ENCODE measurements around the gene KPTN. TPM values are rescaled to one million over a fixed set of nuclear protein-coding genes. Genes with fewer than 3 reads are reported as not detected.

The KPTN gene
- total RNA-seq, 1 donor from 2014 or later, result 15.9 TPM

GRCh38 chr19:47436712-47437401 lies 47.2 kb downstream of the KPTN start:
- DNase-seq (ENCODE audit: low read depth) (no peak), FAIRE-seq (no peak)
- Histone ChIP-seq H3K27ac (ENCODE audit: low read depth, low read length) (no peak overlapping the region), H2AFZ (ENCODE audit: low read depth, low read length) (no peak overlapping the region), H3K4me1 (ENCODE audit: insufficient read depth, low read length) (no peaks in the 10 kb centered on the region), H3K36me3 (ENCODE audit: insufficient read depth, low read length) (no peaks in the 10 kb centered on the region), H4K20me1 (ENCODE audit: insufficient read depth, low read length) (peaks cover 7% of the 10 kb centered on the region), H3K4me2 (ENCODE audit: low read length) (no peak overlapping the region), H3K27me3 (ENCODE audit: insufficient read depth, low read length) (peaks cover 11% of the 10 kb centered on the region), H3K9ac (ENCODE audit: low read length) (no peak overlapping the region), H3K79me2 (ENCODE audit: insufficient read depth, low read length) (no peaks in the 10 kb centered on the region), H3K4me3 (ENCODE audit: insufficient read depth, low read depth, low read length) (no peak overlapping the region), H3K9me3 (ENCODE audit: insufficient read depth, low read depth, low read length) (no peaks in the 10 kb centered on the region)
- Mint-ChIP-seq H3K4me1 (ENCODE audit: low read depth, unreplicated experiment) (no peaks in the 10 kb centered on the region), H3K27me3 (ENCODE audit: low read depth, unreplicated experiment) (peaks cover 24% of the 10 kb centered on the region), H3K36me3 (ENCODE audit: low read depth, unreplicated experiment) (peaks cover 3% of the 10 kb centered on the region), H3K4me3 (ENCODE audit: unreplicated experiment) (no peak overlapping the region), H3K27ac (ENCODE audit: unreplicated experiment) (no peak overlapping the region), H3K9me3 (ENCODE audit: unreplicated experiment) (peaks cover 4% of the 10 kb centered on the region)
- TF ChIP-seq EZH2 (IDR thresholded peaks at IDR 0.05; ENCODE audit: insufficient read depth, low read length) (no peak), CTCF (IDR thresholded peaks at IDR 0.05; ENCODE audit: insufficient read depth, low read depth, low read length) (peak; percentile 62)

- no peak overlapping the region for H2AFZ ChIP-seq (ENCODE audit: low read depth, low read length)
- FAIRE-seq (no peak), DNase-seq (ENCODE audit: low read depth) (no peak)
- no peaks in the 10 kb centered on the region for H3K4me1 ChIP-seq (ENCODE audit: insufficient read depth, low read length)
- H4K20me1 ChIP-seq (ENCODE audit: insufficient read depth, low read length), result peaks cover 7% of the 10 kb centered on the region
- H3K4me3 ChIP-seq (ENCODE audit: insufficient read depth, low read depth, low read length), result no peak overlapping the region
- H3K36me3 ChIP-seq (ENCODE audit: insufficient read depth, low read length), result no peaks in the 10 kb centered on the region
- no peaks in the 10 kb centered on the region for H3K9me3 ChIP-seq (ENCODE audit: insufficient read depth, low read depth, low read length)
- Mint-ChIP-seq H3K4me3 (ENCODE audit: unreplicated experiment) (no peak overlapping the region), H3K27me3 (ENCODE audit: low read depth, unreplicated experiment) (peaks cover 20% of the 10 kb centered on the region), H3K9me3 (ENCODE audit: unreplicated experiment) (peaks cover 4% of the 10 kb centered on the region), H3K27ac (ENCODE audit: unreplicated experiment) (no peak overlapping the region), H3K36me3 (ENCODE audit: low read depth, unreplicated experiment) (no peaks in the 10 kb centered on the region), H3K4me1 (ENCODE audit: low read depth, unreplicated experiment) (no peaks in the 10 kb centered on the region)
- peaks cover 7% of the 10 kb centered on the region for H3K27me3 ChIP-seq (ENCODE audit: insufficient read depth, low read length)
- H3K4me2 ChIP-seq (ENCODE audit: low read length), result no peak overlapping the region
- H3K9ac ChIP-seq (ENCODE audit: low read length), result no peak overlapping the region
- H3K79me2 ChIP-seq (ENCODE audit: insufficient read depth, low read length), result no peaks in the 10 kb centered on the region
- no peak for TF ChIP-seq CTCF (IDR thresholded peaks at IDR 0.05; ENCODE audit: insufficient read depth, low read depth, low read length)
- TF ChIP-seq EZH2 (IDR thresholded peaks at IDR 0.05; ENCODE audit: insufficient read depth, low read length), result no peak
- H3K27ac ChIP-seq (ENCODE audit: low read depth, low read length), result no peak overlapping the region
Observed at GRCh38 chr19:47435883-47436417, 48.1 kb downstream of the KPTN start.

- H3K4me1 Mint-ChIP-seq (ENCODE audit: low read depth, unreplicated experiment), result no peaks in the 10 kb centered on the region
- H3K27me3 Mint-ChIP-seq (ENCODE audit: low read depth, unreplicated experiment), result peaks cover 23% of the 10 kb centered on the region
- Histone ChIP-seq H3K9ac (ENCODE audit: low read length) (no peak overlapping the region), H3K4me3 (ENCODE audit: insufficient read depth, low read depth, low read length) (no peak overlapping the region), H3K9me3 (ENCODE audit: insufficient read depth, low read depth, low read length) (no peaks in the 10 kb centered on the region), H3K27me3 (ENCODE audit: insufficient read depth, low read length) (peaks cover 10% of the 10 kb centered on the region), H3K4me1 (ENCODE audit: insufficient read depth, low read length) (peaks cover 3% of the 10 kb centered on the region), H4K20me1 (ENCODE audit: insufficient read depth, low read length) (peaks cover 7% of the 10 kb centered on the region), H3K79me2 (ENCODE audit: insufficient read depth, low read length) (no peaks in the 10 kb centered on the region), H2AFZ (ENCODE audit: low read depth, low read length) (no peak overlapping the region), H3K27ac (ENCODE audit: low read depth, low read length) (no peak overlapping the region), H3K4me2 (ENCODE audit: low read length) (no peak overlapping the region), H3K36me3 (ENCODE audit: insufficient read depth, low read length) (no peaks in the 10 kb centered on the region)
- H3K9me3 Mint-ChIP-seq (ENCODE audit: unreplicated experiment), result peaks cover 4% of the 10 kb centered on the region
- FAIRE-seq (no peak), DNase-seq (ENCODE audit: low read depth) (no peak)
- no peak overlapping the region for H3K4me3 Mint-ChIP-seq (ENCODE audit: unreplicated experiment)
- H3K36me3 Mint-ChIP-seq (ENCODE audit: low read depth, unreplicated experiment), result no peaks in the 10 kb centered on the region
- no peak for TF ChIP-seq EZH2 (IDR thresholded peaks at IDR 0.05; ENCODE audit: insufficient read depth, low read length)
- TF ChIP-seq CTCF (IDR thresholded peaks at IDR 0.05; ENCODE audit: insufficient read depth, low read depth, low read length), result no peak
- H3K27ac Mint-ChIP-seq (ENCODE audit: unreplicated experiment), result no peak overlapping the region
Observed at GRCh38 chr19:47435196-47435595, 48.8 kb downstream of the KPTN start.

Data from astrocyte (in vitro differentiated cells and primary cell).